Measurements from ENCODE around the gene SLC24A4. TPM values are rescaled to one million over a fixed set of nuclear protein-coding genes. Genes with fewer than 3 reads are reported as not detected.

The SLC24A4 gene
- total and polyA plus RNA-seq, 10 donors = 0.29 to 8.9 (median 4.2) TPM

GRCh38 chr14:92453691-92454090, 130.7 kb downstream of the SLC24A4 start:
- H3K27me3 ChIP-seq (replicated peaks in 1 of 7) = peaks cover 0 to 2% (median 0%) of the 10 kb centered on the region in 7 donors
- no peak overlapping the region for H3K4me3 ChIP-seq
- no peak for DNase-seq
- WGBS, 5 donors = 86 to 91% (median 90%) methylated on average over 8 of the region's 8 CpGs
- TF ChIP-seq POLR2AphosphoS5 (IDR thresholded peaks at IDR 0.05) (no peak), POLR2A (IDR thresholded peaks at IDR 0.05) (no peak), CTCF (IDR thresholded peaks at IDR 0.05 in 8 of 11, conservative IDR thresholded peaks at IDR 0.05 in 3 of 11) (no peak)
- no peak overlapping the region for H3K27ac ChIP-seq
- intact Hi-C loops (cut with DNase I; ENCODE audit: low total_unique reads) = no loop called here
- peaks cover 0 to 55% (median 18%) of the 10 kb centered on the region in 6 donors for H3K4me1 ChIP-seq
- H3K36me3 ChIP-seq = no peaks in the 10 kb centered on the region
- no peaks in the 10 kb centered on the region for H3K9me3 ChIP-seq

- Histone ChIP-seq H3K27ac (no peak overlapping the region), H3K27me3 (replicated peaks in 1 of 7) (peaks cover 0 to 2% (median 0%) of the 10 kb centered on the region in 7 donors), H3K9me3 (no peaks in the 10 kb centered on the region), H3K4me1 (peaks cover 0 to 65% (median 29%) of the 10 kb centered on the region in 6 donors), H3K36me3 (no peaks in the 10 kb centered on the region), H3K4me3 (no peak overlapping the region)
- no peak for DNase-seq
- no peak for TF ChIP-seq POLR2A (IDR thresholded peaks at IDR 0.05)
- TF ChIP-seq CTCF (IDR thresholded peaks at IDR 0.05 in 8 of 11, conservative IDR thresholded peaks at IDR 0.05 in 3 of 11) = no peak
- TF ChIP-seq POLR2AphosphoS5 (IDR thresholded peaks at IDR 0.05) = no peak
- 96 to 100% (median 97%) methylated on average over 2 of the region's 2 CpGs for WGBS, 5 donors
- intact Hi-C loops (cut with DNase I; ENCODE audit: low total_unique reads) = no loop called here
These were observed 132.3 kb downstream of the SLC24A4 start for GRCh38 chr14:92455231-92455630.

GRCh38 chr14:92456215-92457015, 133.4 kb downstream of the SLC24A4 start:
- peak; percentile 43 to 79 (median 68) for TF ChIP-seq CTCF (IDR thresholded peaks at IDR 0.05 in 8 of 11, conservative IDR thresholded peaks at IDR 0.05 in 3 of 11)
- peak; percentile 49 to 58 (median 56) for TF ChIP-seq POLR2AphosphoS5 (IDR thresholded peaks at IDR 0.05)
- no peak for TF ChIP-seq POLR2A (IDR thresholded peaks at IDR 0.05)
- WGBS, 5 donors = 56 to 75% (median 66%) methylated on average over 23 of the region's 23 CpGs
- intact Hi-C loops (cut with DNase I; ENCODE audit: low total_unique reads) = no loop called here
- H3K4me1 ChIP-seq = peaks cover under 1 to 65% (median 35%) of the 10 kb centered on the region in 6 donors
- H3K36me3 ChIP-seq = no peaks in the 10 kb centered on the region
- H3K4me3 ChIP-seq = no peak overlapping the region
- peak overlapping the region in 4 of 8 donors; percentile 21 to 85 (median 50) for H3K27ac ChIP-seq
- DNase-seq = peak; percentile 91
- H3K9me3 ChIP-seq = no peaks in the 10 kb centered on the region
- H3K27me3 ChIP-seq (replicated peaks in 1 of 7) = peaks cover 0 to 2% (median 0%) of the 10 kb centered on the region in 7 donors

- Histone ChIP-seq H3K9me3 (no peaks in the 10 kb centered on the region), H3K27me3 (replicated peaks in 1 of 7) (peaks cover 0 to 2% (median 0%) of the 10 kb centered on the region in 7 donors), H3K4me3 (no peak overlapping the region), H3K27ac (peak overlapping the region in 4 of 8 donors; percentile 21 to 85 (median 50)), H3K36me3 (no peaks in the 10 kb centered on the region), H3K4me1 (peaks cover 7 to 67% (median 39%) of the 10 kb centered on the region in 6 donors)
- DNase-seq = no peak
- WGBS, 5 donors = 84 to 91% (median 86%) methylated on average over 5 of the region's 5 CpGs
- intact Hi-C loops (cut with DNase I; ENCODE audit: low total_unique reads) = no loop called here
- no peak for TF ChIP-seq POLR2AphosphoS5 (IDR thresholded peaks at IDR 0.05)
- TF ChIP-seq CTCF (IDR thresholded peaks at IDR 0.05 in 8 of 11, conservative IDR thresholded peaks at IDR 0.05 in 3 of 11) = peak in 1 of 11 experiments; percentile 1
- no peak for TF ChIP-seq POLR2A (IDR thresholded peaks at IDR 0.05)
These were observed 134.1 kb downstream of the SLC24A4 start for GRCh38 chr14:92457016-92457565.

Measured in spleen (tissue), 11 donors.